HG02642 (cell line): ENCODE data around the gene FBXW7.

Experiments used
- ATAC-seq: cut with Tn5 transposase; IDR thresholded peaks from one replicate; pipeline ENCODE4 v1.9.1; 2021; ENCODE audit warnings: mild to moderate bottlenecking; ENCODE audit not compliant: unreplicated experiment, poor library complexity

Gene FBXW7

DNA sequence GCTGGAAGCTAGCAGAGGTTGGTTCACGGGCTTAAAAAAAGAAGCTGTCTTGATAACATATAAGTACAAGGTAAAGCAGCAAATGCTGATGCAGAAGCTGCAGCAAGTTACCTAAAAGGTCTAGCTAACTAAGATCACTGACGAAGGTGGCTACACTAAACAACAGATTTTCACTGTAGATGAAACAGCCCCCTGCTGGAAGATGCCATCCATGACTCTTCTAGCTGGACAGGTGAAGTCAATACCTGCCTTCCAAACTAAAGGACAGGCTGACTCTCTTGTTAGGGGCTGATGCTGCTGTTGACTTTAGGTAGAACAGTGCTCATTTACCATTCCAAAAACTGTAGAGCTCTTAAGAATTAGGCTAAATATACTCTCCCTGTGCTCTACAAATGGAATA is 99.5 kb downstream of the FBXW7 start:
- ATAC-seq = no peak

DNA sequence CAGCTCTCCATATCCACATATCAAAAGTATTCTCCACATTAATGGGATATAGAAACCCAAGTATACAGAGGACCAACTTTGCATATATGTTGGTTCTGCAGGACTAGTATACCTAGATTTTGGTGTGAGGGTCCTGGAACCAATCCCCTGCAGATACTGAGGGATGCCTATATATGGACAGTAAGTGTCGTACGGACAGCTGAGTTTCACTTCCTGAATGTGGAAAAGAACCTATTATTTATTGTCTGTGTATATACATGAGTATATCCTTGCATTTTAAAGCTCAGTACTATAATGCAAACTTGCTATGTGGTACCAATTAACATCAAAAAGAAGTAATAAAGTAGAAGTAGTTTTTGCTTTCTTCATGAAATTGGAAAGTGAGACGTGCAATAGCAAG is 101.9 kb downstream of the FBXW7 start:
- ATAC-seq = no peak

- no peak for ATAC-seq
Measured at GRCh38 chr4:152431784-152432183, 104.1 kb downstream of the FBXW7 start.

DNA sequence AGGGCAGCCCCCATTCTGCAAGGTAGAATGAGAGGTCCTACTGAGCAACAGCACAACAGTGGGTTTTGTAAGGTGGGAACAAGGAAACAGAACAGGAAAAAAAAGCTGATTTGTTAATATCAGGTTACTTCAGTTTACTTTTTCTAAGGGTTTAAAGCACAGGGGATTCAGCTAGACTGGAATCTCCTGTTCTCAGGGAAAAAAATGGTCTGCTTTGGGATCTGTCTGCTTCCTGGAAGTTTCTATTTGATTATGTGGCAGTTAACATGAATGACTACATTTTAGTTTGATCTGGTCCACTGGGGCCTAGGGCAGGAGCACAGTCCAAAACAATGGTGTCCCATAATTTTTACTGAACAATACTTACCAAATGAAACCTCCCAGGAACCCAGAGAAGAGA is 104.6 kb downstream of the FBXW7 start:
- no peak for ATAC-seq

DNA sequence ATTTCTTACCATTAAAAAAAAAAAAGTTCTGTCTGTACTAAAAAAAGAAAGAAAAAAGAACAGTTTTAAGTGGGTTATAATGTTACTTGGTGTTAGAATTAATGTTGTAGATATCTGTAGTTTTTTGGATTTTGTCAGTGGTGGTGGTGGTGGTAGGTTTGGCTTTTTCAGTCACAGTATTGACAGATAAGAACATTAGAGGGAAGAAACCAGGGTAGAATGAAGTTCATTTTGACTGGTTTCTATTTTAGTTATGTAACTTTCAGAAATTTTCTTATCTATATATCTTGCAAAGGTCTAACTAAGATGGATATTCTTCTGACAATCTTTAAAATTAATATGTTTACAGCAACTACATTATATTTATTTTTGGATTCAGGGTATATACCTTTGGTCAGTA is 105.4 kb downstream of the FBXW7 start:
- no peak for ATAC-seq

GRCh38 chr4:152427981-152428380 is 107.9 kb downstream of the FBXW7 start:
- no peak for ATAC-seq

DNA sequence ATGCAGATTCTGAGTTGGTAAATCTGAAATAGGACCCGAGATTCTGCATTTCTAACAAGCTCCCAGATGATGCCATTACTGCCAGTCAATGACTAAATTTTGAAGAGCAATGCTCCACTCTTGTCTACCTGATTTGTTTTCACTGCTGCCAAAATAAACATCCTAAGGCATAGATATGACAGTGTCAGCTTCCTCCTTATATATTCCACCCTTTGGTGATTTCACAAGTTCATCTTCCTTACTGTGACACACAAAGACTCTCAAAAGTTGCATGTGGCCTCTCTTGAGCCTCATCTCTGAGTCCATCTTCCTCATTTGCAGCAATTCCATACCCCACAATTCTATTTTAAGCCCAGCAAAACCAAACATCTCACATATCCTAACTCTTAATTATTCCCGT is 110.9 kb downstream of the FBXW7 start:
- no peak for ATAC-seq

DNA sequence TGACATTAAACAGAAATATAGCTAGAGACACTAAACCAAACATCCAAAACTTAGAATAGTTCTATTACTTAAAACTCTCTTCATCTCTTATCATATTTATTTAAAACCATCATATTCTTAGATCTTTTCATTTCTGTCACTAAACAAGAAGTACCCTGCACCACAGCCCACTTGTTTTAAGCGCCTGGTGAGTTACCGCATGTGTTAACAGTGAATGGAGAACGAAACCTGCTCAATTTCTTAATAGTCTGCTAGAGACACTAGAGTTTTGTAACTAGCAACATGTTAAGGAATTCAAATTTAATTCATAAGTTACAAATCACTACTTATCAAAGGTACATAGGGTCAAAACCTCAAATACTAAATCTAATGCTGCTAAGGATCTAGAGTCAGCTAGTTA is 111.5 kb downstream of the FBXW7 start:
- ATAC-seq = no peak

- no peak for ATAC-seq
Measured at GRCh38 chr4:152422817-152423320, 113.0 kb downstream of the FBXW7 start.

GRCh38 chr4:152421576-152421975 is 114.3 kb downstream of the FBXW7 start:
- no peak for ATAC-seq

GRCh38 chr4:152419809-152420208 is 116.1 kb downstream of the FBXW7 start:
- no peak for ATAC-seq

- ATAC-seq = no peak
Measured at GRCh38 chr4:152417673-152418072, 118.2 kb downstream of the FBXW7 start.

GRCh38 chr4:152415980-152416379 is 119.9 kb downstream of the FBXW7 start:
- ATAC-seq = no peak

DNA sequence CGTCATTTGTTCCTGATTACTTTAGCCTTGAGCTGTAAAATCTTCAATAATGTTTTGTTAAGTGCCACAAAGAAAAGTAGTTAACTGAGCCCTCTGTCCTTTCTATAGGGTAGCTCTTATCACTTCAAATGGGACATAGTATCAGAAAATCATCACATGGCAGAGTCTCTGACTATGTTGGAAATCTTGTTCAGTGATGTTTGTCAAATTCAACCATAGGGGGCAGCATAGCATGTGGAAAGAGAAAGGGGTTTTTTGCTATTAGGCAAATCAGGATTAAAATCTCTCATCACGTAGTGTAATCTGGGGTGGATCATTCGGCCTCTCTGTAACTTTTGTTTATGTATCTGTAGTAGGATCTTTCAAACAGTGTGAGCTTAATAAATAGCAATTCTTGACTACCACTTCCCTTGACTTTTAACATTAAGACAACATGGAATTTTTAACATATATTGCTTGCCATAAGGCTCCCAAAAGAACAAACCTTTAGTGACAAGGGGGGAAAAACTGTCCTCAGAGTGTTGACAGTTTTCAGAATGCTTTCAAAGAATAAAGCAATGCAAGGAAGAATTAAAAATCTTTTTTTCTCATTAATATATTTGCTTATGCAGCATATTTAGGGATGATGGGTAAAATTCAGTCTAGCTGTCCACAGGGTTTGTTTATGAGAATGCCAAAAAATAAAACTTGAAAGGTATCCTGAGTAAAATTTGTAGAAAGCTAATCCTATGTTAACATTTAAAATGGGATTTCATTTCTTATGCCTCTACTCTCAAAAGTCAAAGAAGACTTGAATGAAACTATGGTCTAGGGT is 127.2 kb downstream of the FBXW7 start:
- no peak for ATAC-seq

DNA sequence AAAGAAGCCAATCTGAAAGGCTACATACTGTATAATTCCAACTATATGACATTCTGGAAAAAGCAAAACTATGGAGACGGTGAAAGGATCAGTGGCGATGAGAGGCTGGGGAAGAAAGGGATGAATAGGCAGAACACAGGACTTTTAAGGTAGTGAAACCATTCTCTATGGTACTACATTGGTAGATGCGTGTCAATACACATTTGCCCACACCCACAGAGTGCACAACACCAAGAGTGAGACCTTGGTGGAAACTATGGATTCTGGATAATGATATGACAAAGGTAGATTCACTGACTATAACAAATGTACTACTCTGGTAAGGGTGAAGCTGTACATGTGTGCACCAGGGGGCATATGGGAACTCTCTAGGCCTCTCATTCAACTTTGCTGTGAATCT is 134.5 kb downstream of the FBXW7 start:
- no peak for ATAC-seq

GRCh38 chr4:152399246-152399645 is 136.6 kb downstream of the FBXW7 start:
- ATAC-seq = peak; percentile 60

DNA sequence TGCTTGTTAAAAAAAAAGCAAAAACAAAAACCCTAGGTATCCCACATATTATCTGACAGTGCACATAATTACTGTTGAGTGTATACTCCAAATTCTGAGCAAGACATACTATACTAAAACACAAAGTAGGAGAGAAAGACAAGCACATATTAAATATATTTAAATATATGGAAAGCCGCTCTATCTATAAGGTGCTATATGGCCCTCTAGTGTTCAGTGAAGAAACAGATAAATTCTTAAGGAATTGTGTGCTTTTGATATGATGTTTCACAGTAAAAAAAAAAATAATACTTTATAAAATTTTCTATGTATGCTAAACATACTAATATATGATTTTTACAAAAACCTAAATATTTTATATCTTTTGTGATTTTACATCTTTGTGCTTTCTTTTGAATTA is 137.8 kb downstream of the FBXW7 start:
- ATAC-seq = no peak

- no peak for ATAC-seq
Measured at GRCh38 chr4:152394791-152395190, 141.1 kb downstream of the FBXW7 start.

DNA sequence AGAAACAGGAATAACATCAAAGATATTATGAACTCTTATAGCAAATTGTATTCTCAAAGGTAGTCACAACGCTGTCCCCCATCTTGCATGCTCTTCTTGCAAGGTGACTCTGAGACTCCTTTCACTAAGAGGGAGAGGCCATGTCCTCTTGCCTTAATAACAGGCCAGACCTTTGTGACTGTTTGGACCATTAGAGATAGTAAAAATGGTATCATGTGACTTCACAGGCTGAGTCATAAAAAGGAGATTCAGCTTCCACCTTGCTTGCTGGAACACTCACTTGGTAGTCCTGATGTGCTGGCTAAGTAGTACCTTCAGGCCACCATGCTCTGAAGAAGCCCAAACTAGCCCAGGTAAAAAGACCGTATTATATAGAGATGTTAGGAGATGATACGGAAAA is 143.8 kb downstream of the FBXW7 start:
- ATAC-seq = no peak

DNA sequence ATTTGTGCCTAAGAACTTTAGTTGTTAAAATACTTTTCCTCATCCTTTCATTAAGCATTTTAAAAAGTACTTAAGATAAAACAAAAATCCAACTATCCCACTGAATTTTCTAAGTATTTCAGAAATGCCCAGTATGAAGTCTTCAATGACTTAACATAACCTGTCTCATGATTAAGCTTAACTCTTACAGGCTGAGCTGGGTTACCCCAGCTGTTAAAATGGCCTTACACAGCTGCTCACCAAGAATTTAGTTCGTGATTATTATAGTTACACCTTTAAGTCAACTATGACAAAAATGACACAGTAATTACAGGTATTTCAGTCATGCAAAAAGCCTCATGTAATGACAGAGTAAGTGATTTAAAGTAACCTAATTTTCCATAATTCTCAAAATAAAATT is 145.7 kb downstream of the FBXW7 start:
- no peak for ATAC-seq

DNA sequence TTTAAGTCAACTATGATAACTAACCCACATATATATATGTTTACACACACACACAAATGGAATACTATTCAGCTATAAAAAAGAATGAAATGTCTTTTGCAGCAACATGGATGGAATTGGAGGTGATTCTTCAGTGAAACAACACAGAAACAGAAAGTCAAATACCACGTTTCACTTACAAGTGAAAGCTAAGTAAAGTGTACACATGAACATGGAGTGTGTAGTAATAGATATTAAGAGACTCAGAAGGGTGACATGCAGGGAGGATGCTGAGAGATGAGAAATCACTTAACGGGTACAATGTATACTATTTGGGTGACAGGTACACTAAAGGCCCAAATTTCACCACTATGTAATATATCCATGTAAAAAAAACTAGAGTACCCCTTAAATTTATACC is 146.5 kb downstream of the FBXW7 start:
- no peak for ATAC-seq

GRCh38 chr4:152385551-152385950 is 150.3 kb downstream of the FBXW7 start:
- ATAC-seq = no peak
